Measurements from ENCODE around the gene FOXO1.

The FOXO1 gene

GRCh38 chr13:40605573-40605972 lies 60.9 kb downstream of the FOXO1 start:
- H3K4me1 ChIP-seq (ENCODE audit: insufficient read depth, low read length, severe bottlenecking) = peaks cover 75% of the 10 kb centered on the region
- no peaks in the 10 kb centered on the region for H3K27me3 ChIP-seq (ENCODE audit: insufficient read depth, low read length)
- H3K36me3 ChIP-seq (ENCODE audit: insufficient read depth, low read length) = peaks cover 33% of the 10 kb centered on the region
- no peaks in the 10 kb centered on the region for H3F3A ChIP-seq (ENCODE audit: insufficient read depth, low read length)
- peak overlapping the region; percentile 68 for H3K4me2 ChIP-seq (ENCODE audit: low read length)
- H2AFZ ChIP-seq (ENCODE audit: low read length) = no peak overlapping the region
- no peaks in the 10 kb centered on the region; the same call in 1 of the 2 replicates for H3K9me3 ChIP-seq (ENCODE audit: low read length)
- H3K27ac ChIP-seq (ENCODE audit: low read depth, low read length, poor library complexity, severe bottlenecking) = peak overlapping the region; percentile 54
- H3K9ac ChIP-seq (ENCODE audit: low read length) = peak overlapping the region; percentile 39; the same call in 1 of the 2 replicates
- TF ChIP-seq CTCF (IDR thresholded peaks at IDR 0.05; ENCODE audit: low read length) = no peak
- no peak for TF ChIP-seq EZH2 (IDR thresholded peaks at IDR 0.05; ENCODE audit: borderline replicate concordance, low read length)
- H3K9me2 ChIP-seq (ENCODE audit: low read depth, low read length) = no peaks in the 10 kb centered on the region
- H3K79me2 ChIP-seq (ENCODE audit: insufficient read depth, low read length) = peaks cover 99% of the 10 kb centered on the region
- peak overlapping the region; percentile 24 for H3K4me3 ChIP-seq (ENCODE audit: low read depth, low read length, poor library complexity, severe bottlenecking)
- no peaks in the 10 kb centered on the region for H4K20me1 ChIP-seq (ENCODE audit: insufficient read depth, low read length)

- Histone ChIP-seq H3K9me3 (ENCODE audit: low read length) (no peaks in the 10 kb centered on the region), H3K9ac (ENCODE audit: low read length) (no peak overlapping the region), H3K27me3 (ENCODE audit: insufficient read depth, low read length) (no peaks in the 10 kb centered on the region), H3K4me1 (ENCODE audit: insufficient read depth, low read length, severe bottlenecking) (peaks cover 89% of the 10 kb centered on the region), H2AFZ (ENCODE audit: low read length) (no peak overlapping the region), H3K4me2 (ENCODE audit: low read length) (peak overlapping the region; percentile 11; the same call in 1 of the 2 replicates), H4K20me1 (ENCODE audit: insufficient read depth, low read length) (no peaks in the 10 kb centered on the region), H3K27ac (ENCODE audit: low read depth, low read length, poor library complexity, severe bottlenecking) (peak overlapping the region; percentile 83), H3K4me3 (ENCODE audit: low read depth, low read length, poor library complexity, severe bottlenecking) (no peak overlapping the region), H3F3A (ENCODE audit: insufficient read depth, low read length) (no peaks in the 10 kb centered on the region), H3K79me2 (ENCODE audit: insufficient read depth, low read length) (peaks cover 99% of the 10 kb centered on the region), H3K36me3 (ENCODE audit: insufficient read depth, low read length) (peaks cover 18% of the 10 kb centered on the region), H3K9me2 (ENCODE audit: low read depth, low read length) (no peaks in the 10 kb centered on the region)
- TF ChIP-seq EZH2 (IDR thresholded peaks at IDR 0.05; ENCODE audit: borderline replicate concordance, low read length) = no peak
- no peak for TF ChIP-seq CTCF (IDR thresholded peaks at IDR 0.05; ENCODE audit: low read length)
These were observed 62.3 kb downstream of the FOXO1 start for GRCh38 chr13:40604135-40604534.

GRCh38 chr13:40600149-40600751 lies 66.2 kb downstream of the FOXO1 start:
- peak overlapping the region; percentile 61 for H3K4me2 ChIP-seq (ENCODE audit: low read length)
- peaks cover 99% of the 10 kb centered on the region for H3K4me1 ChIP-seq (ENCODE audit: insufficient read depth, low read length, severe bottlenecking)
- no peaks in the 10 kb centered on the region for H3F3A ChIP-seq (ENCODE audit: insufficient read depth, low read length)
- no peaks in the 10 kb centered on the region for H4K20me1 ChIP-seq (ENCODE audit: insufficient read depth, low read length)
- peak overlapping the region; percentile 16; the same call in 1 of the 2 replicates for H3K9ac ChIP-seq (ENCODE audit: low read length)
- H3K27ac ChIP-seq (ENCODE audit: low read depth, low read length, poor library complexity, severe bottlenecking) = peak overlapping the region; percentile 83
- TF ChIP-seq CTCF (IDR thresholded peaks at IDR 0.05; ENCODE audit: low read length) (no peak), EZH2 (IDR thresholded peaks at IDR 0.05; ENCODE audit: borderline replicate concordance, low read length) (no peak)
- no peaks in the 10 kb centered on the region for H3K27me3 ChIP-seq (ENCODE audit: insufficient read depth, low read length)
- no peak overlapping the region for H2AFZ ChIP-seq (ENCODE audit: low read length)
- H3K36me3 ChIP-seq (ENCODE audit: insufficient read depth, low read length) = peaks cover 6% of the 10 kb centered on the region; the same call in 1 of the 2 replicates
- no peaks in the 10 kb centered on the region for H3K9me3 ChIP-seq (ENCODE audit: low read length)
- no peaks in the 10 kb centered on the region for H3K9me2 ChIP-seq (ENCODE audit: low read depth, low read length)
- H3K79me2 ChIP-seq (ENCODE audit: insufficient read depth, low read length) = peaks cover 100% of the 10 kb centered on the region
- H3K4me3 ChIP-seq (ENCODE audit: low read depth, low read length, poor library complexity, severe bottlenecking) = peak overlapping the region; percentile 37
